ENCODE results near the gene PWP2. TPM values are rescaled to one million over a fixed set of nuclear protein-coding genes. Genes with fewer than 3 reads are reported as not detected.
A peak's percentile ranks its signal among the peaks of the same experiment; 100 is the strongest.
"Not testable (repeated sequence)": the region's sequence is repeated elsewhere in the genome, so short reads cannot be mapped to it uniquely, and the experiment has no call there.

PWP2 gene
- total RNA-seq, 5 donors from 2014 or later (not counting 1 experiment from before 2014, with no cell fraction given), result 8.9 to 39.3 (median 12.3) TPM

DNA sequence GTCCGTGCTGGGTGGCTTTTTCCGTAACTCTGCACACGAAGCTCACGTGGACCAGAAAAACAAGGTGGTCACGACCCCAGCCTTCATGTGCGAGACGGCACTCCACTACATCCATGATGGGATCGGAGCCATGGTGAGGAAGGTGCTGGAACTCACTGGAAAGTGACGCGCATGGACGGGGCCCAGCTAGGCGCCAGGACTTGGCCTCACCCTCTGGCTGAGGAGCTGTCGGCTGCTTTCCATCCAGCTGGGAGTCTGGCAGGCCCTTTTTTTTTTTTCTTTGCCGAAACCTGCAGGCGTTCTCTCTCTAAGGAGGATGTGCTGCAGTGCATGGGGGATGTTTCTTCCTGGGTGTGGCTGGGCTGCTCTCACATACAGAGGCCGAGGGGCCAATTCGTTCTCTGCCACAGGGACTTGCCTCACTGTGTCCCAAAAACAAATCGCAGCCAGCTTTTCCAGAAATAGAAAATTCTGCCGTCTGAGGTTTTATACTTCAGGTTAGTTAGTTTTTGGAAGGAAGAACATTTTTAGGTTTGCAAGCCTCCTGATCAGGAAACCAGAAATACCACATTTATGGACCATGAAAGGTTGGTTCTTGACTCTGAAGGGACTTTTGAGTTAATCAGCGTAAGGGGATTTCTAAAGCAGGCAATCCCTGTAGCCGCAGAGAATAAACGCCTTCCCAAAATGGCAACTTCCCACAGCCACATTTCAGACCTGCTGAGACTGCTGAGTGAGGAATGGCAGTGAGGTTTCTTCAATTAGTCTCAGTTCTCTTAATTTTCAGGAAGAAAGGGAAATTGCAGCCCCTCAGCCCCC lies 37.8 kb downstream of the PWP2 start:
- H3K4me3 Mint-ChIP-seq; CTCF ChIA-PET; H3K27ac Mint-ChIP-seq; H3K9me3 Mint-ChIP-seq; H3K27ac ChIP-seq (ENCODE audit: low read length); H3K4me1 ChIP-seq (ENCODE audit: control insufficient read depth in 1 of 2, extremely low read depth in 1 of 2, insufficient read depth in 2 of 2, low read length in 2 of 2); H3K36me3 Mint-ChIP-seq; H3K27me3 Mint-ChIP-seq; H3K9me3 ChIP-seq; POLR2A ChIA-PET; H3K4me3 ChIP-seq (ENCODE audit: control insufficient read depth in 1 of 2, extremely low read depth in 1 of 2, low read length in 1 of 2); H3K36me3 ChIP-seq (ENCODE audit: control insufficient read depth in 2 of 2, extremely low read depth in 1 of 2, insufficient read depth in 1 of 2, low read length in 1 of 2); H3K4me1 Mint-ChIP-seq; H3K27me3 ChIP-seq (replicated peaks in 1 of 2; ENCODE audit: control insufficient read depth in 2 of 2, extremely low read depth in 1 of 2, insufficient read depth in 2 of 2, low read length in 1 of 2); DNase-seq: not testable (repeated sequence)
- ATAC-seq (replicated peaks in 1 of 4), result peak; percentile 39 to 59 (median 55)
- WGBS (ENCODE audit: insufficient coverage), result no CpG with 5 or more reads among the region's 22 CpGs

DNA sequence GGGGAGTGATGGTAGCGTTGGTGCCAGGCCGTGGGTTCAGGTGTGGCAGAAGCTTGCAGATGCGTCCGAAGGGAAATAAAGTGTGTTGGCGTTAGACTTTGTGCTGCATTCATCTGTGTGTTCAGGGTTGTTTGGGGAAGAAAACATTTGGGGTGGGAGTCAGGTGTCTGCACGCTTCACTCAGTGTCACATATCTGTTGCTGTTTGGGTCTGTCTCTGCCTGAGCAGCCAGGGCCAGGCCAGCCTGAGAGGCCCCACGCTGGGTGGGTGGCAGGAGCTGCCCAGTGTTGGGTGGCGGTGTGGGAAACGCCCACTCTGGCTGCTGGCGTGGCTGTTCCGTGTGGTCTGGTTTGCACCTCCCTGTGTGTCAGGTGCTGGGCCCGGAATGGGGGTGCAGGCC lies 38.4 kb downstream of the PWP2 start:
- H3K4me1 Mint-ChIP-seq; POLR2A ChIA-PET; H3K27ac Mint-ChIP-seq; H3K9me3 Mint-ChIP-seq; H3K27me3 Mint-ChIP-seq; H3K27ac ChIP-seq (ENCODE audit: low read length); H3K4me1 ChIP-seq (ENCODE audit: control insufficient read depth in 1 of 2, extremely low read depth in 1 of 2, insufficient read depth in 2 of 2, low read length in 2 of 2); H3K4me3 Mint-ChIP-seq; H3K36me3 Mint-ChIP-seq; DNase-seq; H3K27me3 ChIP-seq (replicated peaks in 1 of 2; ENCODE audit: control insufficient read depth in 2 of 2, extremely low read depth in 1 of 2, insufficient read depth in 2 of 2, low read length in 1 of 2); H3K36me3 ChIP-seq (ENCODE audit: control insufficient read depth in 2 of 2, extremely low read depth in 1 of 2, insufficient read depth in 1 of 2, low read length in 1 of 2); H3K4me3 ChIP-seq (ENCODE audit: control insufficient read depth in 1 of 2, extremely low read depth in 1 of 2, low read length in 1 of 2); H3K9me3 ChIP-seq; CTCF ChIA-PET: not testable (repeated sequence)
- ATAC-seq (replicated peaks in 1 of 4), result peak in 1 of 4 experiments; percentile 35
- WGBS (ENCODE audit: insufficient coverage), result no CpG with 5 or more reads among the region's 12 CpGs

- WGBS (ENCODE audit: insufficient coverage), result no CpG with 5 or more reads among the region's 8 CpGs
- peak in 1 of 4 experiments; percentile 9 for ATAC-seq (replicated peaks in 1 of 4)
- H3K36me3 Mint-ChIP-seq; H3K4me1 Mint-ChIP-seq; H3K4me3 ChIP-seq (ENCODE audit: control insufficient read depth in 1 of 2, extremely low read depth in 1 of 2, low read length in 1 of 2); H3K9me3 Mint-ChIP-seq; H3K27me3 Mint-ChIP-seq; POLR2A ChIA-PET; DNase-seq; H3K36me3 ChIP-seq (ENCODE audit: control insufficient read depth in 2 of 2, extremely low read depth in 1 of 2, insufficient read depth in 1 of 2, low read length in 1 of 2); H3K4me1 ChIP-seq (ENCODE audit: control insufficient read depth in 1 of 2, extremely low read depth in 1 of 2, insufficient read depth in 2 of 2, low read length in 2 of 2); H3K27ac ChIP-seq (ENCODE audit: low read length); H3K9me3 ChIP-seq; H3K27me3 ChIP-seq (replicated peaks in 1 of 2; ENCODE audit: control insufficient read depth in 2 of 2, extremely low read depth in 1 of 2, insufficient read depth in 2 of 2, low read length in 1 of 2); H3K4me3 Mint-ChIP-seq; H3K27ac Mint-ChIP-seq; CTCF ChIA-PET: not testable (repeated sequence)
Observed at GRCh38 chr21:44147108-44147507, 39.9 kb downstream of the PWP2 start.

GRCh38 chr21:44150255-44150654 lies 43.1 kb downstream of the PWP2 start:
- DNase-seq; H3K27ac Mint-ChIP-seq; H3K27me3 Mint-ChIP-seq; H3K36me3 Mint-ChIP-seq; H3K36me3 ChIP-seq (ENCODE audit: control insufficient read depth in 2 of 2, extremely low read depth in 1 of 2, insufficient read depth in 1 of 2, low read length in 1 of 2); H3K9me3 Mint-ChIP-seq; H3K4me1 ChIP-seq (ENCODE audit: control insufficient read depth in 1 of 2, extremely low read depth in 1 of 2, insufficient read depth in 2 of 2, low read length in 2 of 2); H3K4me3 ChIP-seq (ENCODE audit: control insufficient read depth in 1 of 2, extremely low read depth in 1 of 2, low read length in 1 of 2); H3K4me3 Mint-ChIP-seq; H3K27ac ChIP-seq (ENCODE audit: low read length); ATAC-seq (replicated peaks in 1 of 4); H3K4me1 Mint-ChIP-seq; CTCF ChIA-PET; H3K9me3 ChIP-seq; H3K27me3 ChIP-seq (replicated peaks in 1 of 2; ENCODE audit: control insufficient read depth in 2 of 2, extremely low read depth in 1 of 2, insufficient read depth in 2 of 2, low read length in 1 of 2); POLR2A ChIA-PET: not testable (repeated sequence)
- WGBS (ENCODE audit: insufficient coverage), result no CpG with 5 or more reads among the region's 10 CpGs

DNA sequence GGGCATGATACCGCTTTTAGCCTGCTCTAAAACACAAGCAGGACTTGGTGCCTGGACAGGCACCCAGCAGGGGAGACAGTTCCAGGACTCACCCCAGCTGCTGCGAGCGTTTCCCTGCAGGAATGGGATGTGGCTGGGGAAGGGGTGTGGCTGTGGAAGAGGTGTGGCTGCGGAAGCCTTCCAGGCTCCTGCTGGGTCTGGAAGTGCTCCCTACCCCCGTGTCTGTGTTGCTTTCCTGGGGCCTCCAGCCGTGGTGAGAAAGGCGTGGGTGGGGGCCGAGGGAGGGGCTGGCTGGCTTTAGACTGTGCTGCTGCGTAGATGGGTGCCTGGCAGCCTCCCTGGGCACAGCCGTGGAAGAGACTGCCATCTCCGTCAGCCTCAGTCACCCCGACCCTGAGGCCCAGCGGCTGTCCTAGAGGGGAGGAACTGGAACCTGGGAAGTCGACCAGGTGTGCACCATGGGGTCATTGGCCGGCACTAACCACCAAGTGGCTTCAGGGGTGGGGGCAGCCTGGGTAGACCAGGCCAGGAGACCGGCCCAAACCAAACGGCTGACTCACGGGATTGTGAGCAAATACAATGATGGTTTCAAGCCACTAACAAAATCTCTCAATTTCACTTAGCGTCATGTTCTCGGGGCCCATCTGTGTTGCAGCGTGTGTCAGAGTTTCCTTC lies 46.2 kb downstream of the PWP2 start:
- H3K27me3 Mint-ChIP-seq; H3K4me1 ChIP-seq (ENCODE audit: control insufficient read depth in 1 of 2, extremely low read depth in 1 of 2, insufficient read depth in 2 of 2, low read length in 2 of 2); H3K27ac ChIP-seq (ENCODE audit: low read length); H3K4me3 ChIP-seq (ENCODE audit: control insufficient read depth in 1 of 2, extremely low read depth in 1 of 2, low read length in 1 of 2); H3K27ac Mint-ChIP-seq; H3K36me3 Mint-ChIP-seq; H3K4me1 Mint-ChIP-seq; H3K9me3 ChIP-seq; H3K27me3 ChIP-seq (replicated peaks in 1 of 2; ENCODE audit: control insufficient read depth in 2 of 2, extremely low read depth in 1 of 2, insufficient read depth in 2 of 2, low read length in 1 of 2); CTCF ChIA-PET; H3K9me3 Mint-ChIP-seq; ATAC-seq (replicated peaks in 1 of 4); POLR2A ChIA-PET; DNase-seq; H3K36me3 ChIP-seq (ENCODE audit: control insufficient read depth in 2 of 2, extremely low read depth in 1 of 2, insufficient read depth in 1 of 2, low read length in 1 of 2); H3K4me3 Mint-ChIP-seq: not testable (repeated sequence)
- WGBS (ENCODE audit: insufficient coverage), result no CpG with 5 or more reads among the region's 21 CpGs

DNA sequence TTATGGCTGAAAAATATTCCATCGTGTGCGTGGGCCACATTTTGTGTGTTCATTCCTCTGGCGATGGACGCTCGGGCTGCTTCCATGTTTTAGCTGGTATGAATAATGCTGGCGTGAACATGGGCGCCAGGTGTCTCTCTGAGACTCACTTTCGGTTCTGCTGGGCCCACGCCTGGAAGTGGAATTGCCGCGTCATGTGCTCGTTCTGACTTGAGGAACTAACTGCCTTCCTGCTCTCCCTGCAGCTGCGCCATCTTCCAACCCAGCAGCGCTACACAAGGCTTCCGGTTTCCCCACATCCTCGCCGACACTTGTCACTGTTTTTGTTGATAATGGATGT lies 46.7 kb downstream of the PWP2 start:
- H3K36me3 Mint-ChIP-seq; H3K4me1 ChIP-seq (ENCODE audit: control insufficient read depth in 1 of 2, extremely low read depth in 1 of 2, insufficient read depth in 2 of 2, low read length in 2 of 2); H3K4me1 Mint-ChIP-seq; H3K4me3 ChIP-seq (ENCODE audit: control insufficient read depth in 1 of 2, extremely low read depth in 1 of 2, low read length in 1 of 2); H3K4me3 Mint-ChIP-seq; POLR2A ChIA-PET; CTCF ChIA-PET; H3K27ac ChIP-seq (ENCODE audit: low read length); H3K9me3 ChIP-seq; H3K9me3 Mint-ChIP-seq; H3K27me3 Mint-ChIP-seq; H3K27me3 ChIP-seq (replicated peaks in 1 of 2; ENCODE audit: control insufficient read depth in 2 of 2, extremely low read depth in 1 of 2, insufficient read depth in 2 of 2, low read length in 1 of 2); H3K27ac Mint-ChIP-seq; H3K36me3 ChIP-seq (ENCODE audit: control insufficient read depth in 2 of 2, extremely low read depth in 1 of 2, insufficient read depth in 1 of 2, low read length in 1 of 2): not testable (repeated sequence)
- peak; percentile 16 to 52 (median 24) for ATAC-seq (replicated peaks in 1 of 4)
- WGBS (ENCODE audit: insufficient coverage), result no CpG with 5 or more reads among the region's 17 CpGs
- peak in 10 of 35 experiments; percentile 0 to 21 (median 4) for DNase-seq
